Measurements from ENCODE around the gene PPARG.

DNA sequence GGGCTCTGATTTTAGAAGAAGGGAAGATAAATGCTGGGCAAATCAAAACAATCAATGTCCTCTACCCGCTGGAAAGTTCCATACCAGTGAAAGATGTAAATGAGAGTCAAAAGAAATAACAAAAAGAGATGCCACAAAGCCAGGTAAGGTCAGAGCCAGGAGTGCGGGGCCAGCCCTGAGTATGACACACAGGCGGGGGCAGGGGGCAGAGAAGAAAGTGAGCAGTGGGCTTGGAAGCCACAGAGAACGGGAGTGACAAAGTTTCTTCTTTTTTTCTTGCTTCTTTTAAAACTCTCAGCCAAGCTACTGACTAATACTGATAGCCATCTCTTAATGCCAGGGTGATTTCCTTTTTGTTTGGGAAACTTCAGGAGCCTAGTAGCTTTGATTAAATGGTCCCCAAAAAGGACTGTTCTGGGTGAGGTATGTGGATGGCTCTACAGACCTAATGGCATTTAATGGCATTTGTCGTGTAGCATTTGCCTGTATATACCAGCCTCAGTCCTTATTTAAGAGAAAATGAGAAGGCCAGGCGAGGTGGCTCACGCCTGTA is 172.3 kb downstream of the PPARG start:
- TF ChIP-seq RCOR2 (CRISPR knock-in tag; IDR thresholded peaks at IDR 0.05): no peak
- no peak for TF ChIP-seq ZNF775 (CRISPR knock-in tag; IDR thresholded peaks at IDR 0.05; ENCODE audit: borderline replicate concordance)
- TF ChIP-seq, protein P1, sequence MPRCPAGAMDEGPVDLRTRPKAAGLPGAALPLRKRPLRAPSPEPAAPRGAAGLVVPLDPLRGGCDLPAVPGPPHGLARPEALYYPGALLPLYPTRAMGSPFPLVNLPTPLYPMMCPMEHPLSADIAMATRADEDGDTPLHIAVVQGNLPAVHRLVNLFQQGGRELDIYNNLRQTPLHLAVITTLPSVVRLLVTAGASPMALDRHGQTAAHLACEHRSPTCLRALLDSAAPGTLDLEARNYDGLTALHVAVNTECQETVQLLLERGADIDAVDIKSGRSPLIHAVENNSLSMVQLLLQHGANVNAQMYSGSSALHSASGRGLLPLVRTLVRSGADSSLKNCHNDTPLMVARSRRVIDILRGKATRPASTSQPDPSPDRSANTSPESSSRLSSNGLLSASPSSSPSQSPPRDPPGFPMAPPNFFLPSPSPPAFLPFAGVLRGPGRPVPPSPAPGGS (CRISPR knock-in tag; IDR thresholded peaks at IDR 0.05): no peak
- TF ChIP-seq ZNF841 (CRISPR knock-in tag; IDR thresholded peaks at IDR 0.05; ENCODE audit: borderline replicate concordance): no peak
- TF ChIP-seq POLR2AphosphoS5 (IDR thresholded peaks at IDR 0.05; ENCODE audit: low read depth, low read length): no peak
- TF ChIP-seq, protein P2, sequence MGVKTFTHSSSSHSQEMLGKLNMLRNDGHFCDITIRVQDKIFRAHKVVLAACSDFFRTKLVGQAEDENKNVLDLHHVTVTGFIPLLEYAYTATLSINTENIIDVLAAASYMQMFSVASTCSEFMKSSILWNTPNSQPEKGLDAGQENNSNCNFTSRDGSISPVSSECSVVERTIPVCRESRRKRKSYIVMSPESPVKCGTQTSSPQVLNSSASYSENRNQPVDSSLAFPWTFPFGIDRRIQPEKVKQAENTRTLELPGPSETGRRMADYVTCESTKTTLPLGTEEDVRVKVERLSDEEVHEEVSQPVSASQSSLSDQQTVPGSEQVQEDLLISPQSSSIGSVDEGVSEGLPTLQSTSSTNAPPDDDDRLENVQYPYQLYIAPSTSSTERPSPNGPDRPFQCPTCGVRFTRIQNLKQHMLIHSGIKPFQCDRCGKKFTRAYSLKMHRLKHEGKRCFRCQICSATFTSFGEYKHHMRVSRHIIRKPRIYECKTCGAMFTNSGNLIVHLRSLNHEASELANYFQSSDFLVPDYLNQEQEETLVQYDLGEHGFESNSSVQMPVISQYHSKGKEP (CRISPR knock-in tag; IDR thresholded peaks at IDR 0.05): no peak
- no peak for TF ChIP-seq RAD51 (IDR thresholded peaks at IDR 0.05; ENCODE audit: borderline replicate concordance)
- TF ChIP-seq, protein P3, sequence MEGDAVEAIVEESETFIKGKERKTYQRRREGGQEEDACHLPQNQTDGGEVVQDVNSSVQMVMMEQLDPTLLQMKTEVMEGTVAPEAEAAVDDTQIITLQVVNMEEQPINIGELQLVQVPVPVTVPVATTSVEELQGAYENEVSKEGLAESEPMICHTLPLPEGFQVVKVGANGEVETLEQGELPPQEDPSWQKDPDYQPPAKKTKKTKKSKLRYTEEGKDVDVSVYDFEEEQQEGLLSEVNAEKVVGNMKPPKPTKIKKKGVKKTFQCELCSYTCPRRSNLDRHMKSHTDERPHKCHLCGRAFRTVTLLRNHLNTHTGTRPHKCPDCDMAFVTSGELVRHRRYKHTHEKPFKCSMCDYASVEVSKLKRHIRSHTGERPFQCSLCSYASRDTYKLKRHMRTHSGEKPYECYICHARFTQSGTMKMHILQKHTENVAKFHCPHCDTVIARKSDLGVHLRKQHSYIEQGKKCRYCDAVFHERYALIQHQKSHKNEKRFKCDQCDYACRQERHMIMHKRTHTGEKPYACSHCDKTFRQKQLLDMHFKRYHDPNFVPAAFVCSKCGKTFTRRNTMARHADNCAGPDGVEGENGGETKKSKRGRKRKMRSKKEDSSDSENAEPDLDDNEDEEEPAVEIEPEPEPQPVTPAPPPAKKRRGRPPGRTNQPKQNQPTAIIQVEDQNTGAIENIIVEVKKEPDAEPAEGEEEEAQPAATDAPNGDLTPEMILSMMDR (CRISPR knock-in tag; IDR thresholded peaks at IDR 0.05): no peak
- TF ChIP-seq RFX5 (IDR thresholded peaks at IDR 0.05; ENCODE audit: low read depth, low read length): no peak
- TF ChIP-seq, protein P4, sequence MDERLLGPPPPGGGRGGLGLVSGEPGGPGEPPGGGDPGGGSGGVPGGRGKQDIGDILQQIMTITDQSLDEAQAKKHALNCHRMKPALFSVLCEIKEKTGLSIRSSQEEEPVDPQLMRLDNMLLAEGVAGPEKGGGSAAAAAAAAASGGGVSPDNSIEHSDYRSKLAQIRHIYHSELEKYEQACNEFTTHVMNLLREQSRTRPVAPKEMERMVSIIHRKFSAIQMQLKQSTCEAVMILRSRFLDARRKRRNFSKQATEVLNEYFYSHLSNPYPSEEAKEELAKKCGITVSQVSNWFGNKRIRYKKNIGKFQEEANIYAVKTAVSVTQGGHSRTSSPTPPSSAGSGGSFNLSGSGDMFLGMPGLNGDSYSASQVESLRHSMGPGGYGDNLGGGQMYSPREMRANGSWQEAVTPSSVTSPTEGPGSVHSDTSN (CRISPR knock-in tag; IDR thresholded peaks at IDR 0.05): no peak
- no peak for TF ChIP-seq TAF15 (IDR thresholded peaks at IDR 0.05; ENCODE audit: low read depth, low read length, poor library complexity, severe bottlenecking)
- no peak for TF ChIP-seq NR2C2 (CRISPR knock-in tag; IDR thresholded peaks at IDR 0.05; ENCODE audit: borderline replicate concordance)
- no peak for TF ChIP-seq ZFP1 (CRISPR knock-in tag; IDR thresholded peaks at IDR 0.05)
- TF ChIP-seq RELA (CRISPR knock-in tag; IDR thresholded peaks at IDR 0.05): no peak

All from HepG2 (cell line).